ENCODE measurements around the gene POFUT1.

Gene POFUT1

DNA sequence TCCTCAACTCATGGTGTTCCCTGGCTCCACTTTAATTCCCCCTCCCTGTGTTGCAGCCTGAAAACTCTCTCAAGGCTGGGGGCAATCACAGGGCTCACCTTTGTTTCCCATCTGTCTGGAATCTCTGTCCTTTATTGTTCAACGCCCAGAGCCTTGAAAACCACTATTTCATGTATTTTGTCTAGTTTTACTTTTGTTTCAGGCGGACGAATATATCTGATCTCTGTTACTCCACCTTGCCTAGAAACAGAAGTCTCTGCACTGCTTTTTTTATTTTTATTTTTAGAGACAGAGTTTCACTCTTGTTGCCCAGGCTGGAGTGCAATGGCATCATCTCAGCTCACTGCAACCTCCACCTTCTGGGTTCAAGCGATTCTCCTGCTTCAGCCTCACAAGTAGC is 27.7 kb upstream of the POFUT1 start:
- TF ChIP-seq, protein P1, sequence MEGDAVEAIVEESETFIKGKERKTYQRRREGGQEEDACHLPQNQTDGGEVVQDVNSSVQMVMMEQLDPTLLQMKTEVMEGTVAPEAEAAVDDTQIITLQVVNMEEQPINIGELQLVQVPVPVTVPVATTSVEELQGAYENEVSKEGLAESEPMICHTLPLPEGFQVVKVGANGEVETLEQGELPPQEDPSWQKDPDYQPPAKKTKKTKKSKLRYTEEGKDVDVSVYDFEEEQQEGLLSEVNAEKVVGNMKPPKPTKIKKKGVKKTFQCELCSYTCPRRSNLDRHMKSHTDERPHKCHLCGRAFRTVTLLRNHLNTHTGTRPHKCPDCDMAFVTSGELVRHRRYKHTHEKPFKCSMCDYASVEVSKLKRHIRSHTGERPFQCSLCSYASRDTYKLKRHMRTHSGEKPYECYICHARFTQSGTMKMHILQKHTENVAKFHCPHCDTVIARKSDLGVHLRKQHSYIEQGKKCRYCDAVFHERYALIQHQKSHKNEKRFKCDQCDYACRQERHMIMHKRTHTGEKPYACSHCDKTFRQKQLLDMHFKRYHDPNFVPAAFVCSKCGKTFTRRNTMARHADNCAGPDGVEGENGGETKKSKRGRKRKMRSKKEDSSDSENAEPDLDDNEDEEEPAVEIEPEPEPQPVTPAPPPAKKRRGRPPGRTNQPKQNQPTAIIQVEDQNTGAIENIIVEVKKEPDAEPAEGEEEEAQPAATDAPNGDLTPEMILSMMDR (IDR thresholded peaks at IDR 0.05; ENCODE audit: control insufficient read depth, extremely low read depth, insufficient read depth): no peak
- no peak for DNase-seq (ENCODE audit: low read depth)
- no peak overlapping the region for H3K4me3 ChIP-seq (ENCODE audit: low read depth, low read length)

DNA sequence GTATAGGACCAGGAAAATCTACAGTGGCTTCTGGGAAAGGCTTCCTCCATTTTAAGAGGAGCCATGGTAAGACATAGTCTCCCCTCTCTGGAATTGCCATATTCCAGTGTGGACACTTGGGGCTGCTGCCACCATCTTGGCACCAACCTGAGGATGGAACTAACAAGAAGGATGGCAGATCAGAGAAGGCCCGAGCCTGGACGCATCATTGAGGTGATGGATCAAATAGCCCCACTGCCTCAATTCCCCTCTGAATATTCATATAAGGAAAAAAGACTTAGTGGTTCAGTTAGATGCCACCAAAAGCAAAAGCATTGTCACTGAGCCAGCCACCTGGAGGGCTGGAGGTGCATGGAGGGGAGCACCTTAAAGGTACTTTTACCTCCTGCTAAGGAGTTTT is 26.1 kb upstream of the POFUT1 start:
- TF ChIP-seq, protein P1 (IDR thresholded peaks at IDR 0.05; ENCODE audit: control insufficient read depth, extremely low read depth, insufficient read depth): no peak
- no peak for DNase-seq (ENCODE audit: low read depth)
- H3K4me3 ChIP-seq (ENCODE audit: low read depth, low read length): no peak overlapping the region

DNA sequence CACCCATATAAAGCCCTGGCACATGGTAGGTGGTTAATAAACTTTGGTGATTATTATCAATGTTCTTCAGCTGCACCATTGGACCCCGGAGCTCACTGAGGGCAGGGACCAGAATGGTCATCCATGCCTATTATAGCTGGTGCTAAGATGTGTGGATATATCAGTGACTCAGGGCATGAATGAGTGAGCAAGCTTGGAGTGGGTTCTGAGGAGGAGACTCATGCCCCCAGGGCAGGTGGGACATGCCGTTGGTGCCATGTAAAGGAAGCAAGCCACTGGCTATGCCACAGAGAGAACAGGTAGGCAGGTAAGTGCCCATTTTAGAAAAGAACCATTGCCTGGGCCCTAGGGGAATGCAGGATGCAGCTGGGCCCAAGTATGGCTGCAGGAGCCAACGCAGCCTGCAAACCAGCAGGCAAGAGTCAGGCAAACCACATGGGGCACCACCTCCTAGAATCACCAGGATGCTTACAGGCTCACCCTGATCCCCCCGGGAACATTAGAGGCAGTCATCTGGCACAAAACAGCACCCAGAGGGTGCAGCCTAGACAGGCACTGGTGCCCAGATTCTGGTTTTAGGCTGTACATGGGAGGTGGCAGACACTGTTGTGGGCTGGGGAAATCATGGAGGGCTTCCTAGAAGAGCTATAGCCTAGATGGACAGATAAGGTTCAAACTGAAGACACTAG is 23.6 kb upstream of the POFUT1 start:
- DNase-seq (ENCODE audit: low read depth): no peak
- TF ChIP-seq, protein P1 (IDR thresholded peaks at IDR 0.05; ENCODE audit: control insufficient read depth, extremely low read depth, insufficient read depth): no peak

DNA sequence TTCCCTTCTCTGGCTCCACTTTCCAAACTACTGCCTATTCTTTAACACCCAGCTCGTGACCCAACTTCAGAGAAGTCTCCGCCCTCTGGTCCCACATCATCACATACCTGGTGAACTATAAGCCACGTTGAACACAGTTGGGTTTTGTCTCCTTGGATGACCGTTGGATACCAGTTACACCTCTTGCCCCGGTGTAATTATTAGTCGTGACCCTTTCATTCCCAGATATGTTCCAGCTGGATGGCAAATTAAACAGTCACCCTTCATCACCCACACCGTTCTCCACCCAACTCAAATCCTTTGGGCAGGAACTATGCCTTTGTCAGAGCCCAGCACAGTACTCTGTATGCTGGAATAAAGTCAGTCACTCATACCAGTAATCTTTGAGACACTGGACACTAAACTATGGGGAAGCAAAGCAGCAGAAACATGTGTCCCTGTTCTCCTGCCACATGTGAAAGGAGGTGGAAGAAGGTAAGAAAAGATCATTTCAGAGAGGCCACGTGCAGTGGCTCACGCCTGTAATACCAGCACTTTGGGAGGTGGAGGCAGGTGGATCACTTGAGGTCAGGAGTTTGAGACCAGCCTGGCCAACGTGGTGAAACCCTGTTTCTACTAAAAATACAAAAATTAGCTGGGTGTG is 22.6 kb upstream of the POFUT1 start:
- no peak overlapping the region for H3K4me3 ChIP-seq (ENCODE audit: low read depth, low read length)
- DNase-seq (ENCODE audit: low read depth): no peak
- TF ChIP-seq, protein P1 (IDR thresholded peaks at IDR 0.05; ENCODE audit: control insufficient read depth, extremely low read depth, insufficient read depth): no peak

More for the DNA sequence above, 23.6 kb upstream of the POFUT1 start:
- H3K4me3 ChIP-seq (ENCODE audit: low read depth, low read length): no peak overlapping the region

DNA sequence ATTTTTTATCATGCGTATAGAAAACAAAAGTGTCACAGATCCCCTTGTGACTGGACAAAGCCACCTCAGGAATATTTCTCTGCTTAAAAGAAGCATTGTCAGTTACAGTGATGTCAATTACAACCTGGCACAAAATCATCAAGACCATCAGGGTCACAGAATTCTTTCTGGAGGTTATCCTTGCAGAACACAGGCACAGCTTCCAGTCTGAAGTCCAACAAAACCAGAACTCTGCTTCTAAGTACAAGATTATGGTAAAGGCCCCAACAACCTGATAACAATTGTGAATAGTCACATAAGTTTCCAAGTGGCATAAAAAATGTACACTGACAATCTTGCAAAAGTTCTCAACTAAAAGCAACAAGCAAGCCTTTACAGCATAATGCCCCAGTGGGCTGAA is 21.2 kb upstream of the POFUT1 start:
- H3K4me3 ChIP-seq (ENCODE audit: low read depth, low read length): no peak overlapping the region
- no peak for DNase-seq (ENCODE audit: low read depth)
- TF ChIP-seq, protein P1 (IDR thresholded peaks at IDR 0.05; ENCODE audit: control insufficient read depth, extremely low read depth, insufficient read depth): no peak

DNA sequence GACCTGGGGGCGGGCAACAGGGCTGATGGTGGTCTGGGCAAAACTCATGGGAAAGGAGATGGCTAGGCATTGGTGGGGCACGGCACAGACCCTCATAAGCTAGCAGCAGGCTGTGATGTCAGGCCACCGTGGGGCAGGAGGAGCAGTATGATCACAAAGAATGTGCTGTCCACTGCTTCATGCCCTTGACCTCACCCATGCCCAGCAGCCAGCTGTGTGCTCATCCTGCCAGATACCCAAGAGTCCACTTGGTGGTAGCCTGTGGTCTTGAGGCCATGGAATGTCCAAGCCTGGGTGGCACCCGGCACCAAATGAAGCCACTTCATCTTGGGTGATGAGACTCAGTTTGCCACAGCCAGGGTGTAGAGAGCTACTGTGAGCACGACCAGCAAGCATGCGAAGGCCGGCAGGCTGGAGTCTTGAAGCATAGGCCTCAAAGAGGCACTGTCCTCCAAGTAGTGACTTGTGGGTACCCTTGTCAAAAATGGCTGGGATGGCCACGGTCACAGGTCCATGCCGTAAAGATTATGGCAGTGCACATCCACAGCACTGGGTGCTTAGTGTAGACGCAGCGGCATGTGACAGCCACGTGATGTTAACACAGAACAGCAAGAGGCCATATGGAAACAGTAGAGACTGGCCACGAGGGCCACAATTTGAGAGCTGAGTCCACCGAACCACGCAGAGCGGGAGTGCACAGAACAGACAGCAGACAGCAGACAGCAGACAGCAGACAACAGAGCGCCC is 19.1 kb upstream of the POFUT1 start:
- DNase-seq (ENCODE audit: low read depth): no peak
- no peak overlapping the region for H3K4me3 ChIP-seq (ENCODE audit: low read depth, low read length)
- TF ChIP-seq, protein P1 (IDR thresholded peaks at IDR 0.05; ENCODE audit: control insufficient read depth, extremely low read depth, insufficient read depth): no peak

All from LNCaP clone FGC (cell line).